ENCODE results near the gene ATP10B.

Gene ATP10B

GRCh38 chr5:160674901-160675300 is 177.1 kb downstream of the ATP10B start:
- DNase-seq: no peak

GRCh38 chr5:160672521-160672920 is 179.5 kb downstream of the ATP10B start:
- DNase-seq: no peak

- DNase-seq: no peak
Measured at GRCh38 chr5:160668356-160668755, 183.7 kb downstream of the ATP10B start.

- no peak for DNase-seq
Measured at GRCh38 chr5:160667160-160667559, 184.9 kb downstream of the ATP10B start.

- DNase-seq: no peak
Measured at GRCh38 chr5:160665460-160665859, 186.6 kb downstream of the ATP10B start.

GRCh38 chr5:160660132-160660531 is 191.9 kb downstream of the ATP10B start:
- DNase-seq: no peak

GRCh38 chr5:160657622-160658458 is 194.2 kb downstream of the ATP10B start:
- no peak for DNase-seq

GRCh38 chr5:160657068-160657507 is 194.9 kb downstream of the ATP10B start:
- DNase-seq: no peak

GRCh38 chr5:160655717-160656116 is 196.3 kb downstream of the ATP10B start:
- no peak for DNase-seq

GRCh38 chr5:160651692-160652645 is 200.0 kb downstream of the ATP10B start:
- DNase-seq: no peak

- no peak for DNase-seq
Measured at GRCh38 chr5:160649304-160649703, 202.7 kb downstream of the ATP10B start.

- no peak for DNase-seq
Measured at GRCh38 chr5:160646033-160646432, 206.0 kb downstream of the ATP10B start.

- DNase-seq: no peak
Measured at GRCh38 chr5:160643616-160644240, 208.3 kb downstream of the ATP10B start.

GRCh38 chr5:160641405-160641804 is 210.6 kb downstream of the ATP10B start:
- DNase-seq: no peak

GRCh38 chr5:160640406-160640805 is 211.6 kb downstream of the ATP10B start:
- no peak for DNase-seq

GRCh38 chr5:160638161-160638742 is 213.8 kb downstream of the ATP10B start:
- DNase-seq: no peak

- DNase-seq: no peak
Measured at GRCh38 chr5:160637357-160638090, 214.5 kb downstream of the ATP10B start.

GRCh38 chr5:160635663-160636062 is 216.3 kb downstream of the ATP10B start:
- DNase-seq: no peak

GRCh38 chr5:160635046-160635445 is 217.0 kb downstream of the ATP10B start:
- DNase-seq: no peak

GRCh38 chr5:160629003-160629402 is 223.0 kb downstream of the ATP10B start:
- DNase-seq: no peak

- no peak for DNase-seq
Measured at GRCh38 chr5:160628619-160628968, 223.4 kb downstream of the ATP10B start.

GRCh38 chr5:160627921-160628618 is 223.9 kb downstream of the ATP10B start:
- no peak for DNase-seq

All from stimulated activated naive CD4-positive, alpha-beta T cell treated with Interleukin-2 at 50 U/mL for 16 hours (primary cell).